GM21381 (cell line): Measurements from ENCODE around the gene EFHD1.
"Not testable (repeated sequence)": the region's sequence is repeated elsewhere in the genome, so short reads cannot be mapped to it uniquely, and the experiment has no call there.

Experiments
- ATAC-seq: cut with Tn5 transposase; IDR thresholded peaks from one replicate; pipeline ENCODE4 v1.9.1; 2021; ENCODE audit warnings: mild to moderate bottlenecking, moderate library complexity; ENCODE audit not compliant: unreplicated experiment

EFHD1 gene

GRCh38 chr2:232689152-232689910, 55.9 kb downstream of the EFHD1 start:
- no peak for ATAC-seq

GRCh38 chr2:232691117-232691516, 57.7 kb downstream of the EFHD1 start:
- not testable (repeated sequence) for ATAC-seq

GRCh38 chr2:232693344-232693743, 59.9 kb downstream of the EFHD1 start:
- ATAC-seq: no peak

- no peak for ATAC-seq
Measured at GRCh38 chr2:232696609-232697058, 63.2 kb downstream of the EFHD1 start.

- ATAC-seq: peak; percentile 76
Measured at GRCh38 chr2:232697059-232697806, 63.8 kb downstream of the EFHD1 start, which contains the start of gene GIGYF2. Gene GIGYF2, plus strand, starts transcription at chr2:232697331. Its CDS starts 37,867 bp downstream, at chr2:232735198.

- peak; percentile 27 for ATAC-seq
Measured at GRCh38 chr2:232697807-232698110, 64.4 kb downstream of the EFHD1 start.

- ATAC-seq: no peak
Measured at GRCh38 chr2:232698556-232699091, 65.2 kb downstream of the EFHD1 start.

- no peak for ATAC-seq
Measured at GRCh38 chr2:232699110-232699509, 65.7 kb downstream of the EFHD1 start.

- no peak for ATAC-seq
Measured at GRCh38 chr2:232700154-232700553, 66.8 kb downstream of the EFHD1 start.

GRCh38 chr2:232707076-232707475, 73.7 kb downstream of the EFHD1 start:
- ATAC-seq: no peak

- no peak for ATAC-seq
Measured at GRCh38 chr2:232713505-232713904, 80.1 kb downstream of the EFHD1 start.

GRCh38 chr2:232714969-232715368, 81.6 kb downstream of the EFHD1 start:
- no peak for ATAC-seq

- ATAC-seq: not testable (repeated sequence)
Measured at GRCh38 chr2:232720056-232720455, 86.7 kb downstream of the EFHD1 start.

- no peak for ATAC-seq
Measured at GRCh38 chr2:232721261-232721660, 87.9 kb downstream of the EFHD1 start.

GRCh38 chr2:232721882-232722281, 88.5 kb downstream of the EFHD1 start:
- ATAC-seq: no peak

GRCh38 chr2:232723027-232723426, 89.6 kb downstream of the EFHD1 start:
- ATAC-seq: no peak

- ATAC-seq: no peak
Measured at GRCh38 chr2:232728785-232729184, 95.4 kb downstream of the EFHD1 start.

GRCh38 chr2:232731470-232731869, 98.1 kb downstream of the EFHD1 start:
- ATAC-seq: no peak
